ENCODE data around the gene GABRA5.

DNA sequence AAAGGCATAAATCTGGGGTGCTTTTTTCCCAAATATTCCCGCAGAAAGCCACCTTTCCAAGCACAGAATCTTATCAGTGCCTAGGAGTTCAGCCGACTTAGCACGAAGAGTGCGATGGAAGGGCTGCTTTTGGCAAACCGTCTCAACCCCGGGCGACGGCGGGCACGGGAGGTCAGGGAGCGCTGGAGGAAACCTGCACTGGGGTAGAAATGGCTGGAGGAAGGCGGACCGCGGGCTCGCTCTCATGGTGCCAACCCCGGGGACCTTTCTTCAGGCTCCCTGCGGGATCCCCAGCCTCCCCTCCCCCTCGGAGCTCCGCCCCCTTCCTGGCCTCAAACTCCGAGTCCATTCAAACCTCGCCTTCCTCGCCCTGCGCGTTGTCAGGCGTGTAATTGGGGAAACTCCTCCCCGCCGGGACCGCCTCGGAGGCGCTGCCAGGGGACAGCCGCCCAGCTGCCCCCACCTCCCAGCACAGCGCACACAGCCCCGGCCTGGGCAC, 103.9 kb downstream of the GABRA5 start, which contains the start of gene GABRG3:
- TF ChIP-seq CTCF (conservative IDR thresholded peaks at IDR 0.05; ENCODE audit: low read length): no peak
- no peak for TF ChIP-seq EZH2phosphoT487 (IDR thresholded peaks at IDR 0.05; ENCODE audit: borderline replicate concordance, low read depth, low read length)

Data from OCI-LY7 (cell line).